Measurements from ENCODE around the gene FAT3.
A peak's percentile ranks its signal among the peaks of the same experiment; 100 is the strongest.

FAT3 gene

DNA sequence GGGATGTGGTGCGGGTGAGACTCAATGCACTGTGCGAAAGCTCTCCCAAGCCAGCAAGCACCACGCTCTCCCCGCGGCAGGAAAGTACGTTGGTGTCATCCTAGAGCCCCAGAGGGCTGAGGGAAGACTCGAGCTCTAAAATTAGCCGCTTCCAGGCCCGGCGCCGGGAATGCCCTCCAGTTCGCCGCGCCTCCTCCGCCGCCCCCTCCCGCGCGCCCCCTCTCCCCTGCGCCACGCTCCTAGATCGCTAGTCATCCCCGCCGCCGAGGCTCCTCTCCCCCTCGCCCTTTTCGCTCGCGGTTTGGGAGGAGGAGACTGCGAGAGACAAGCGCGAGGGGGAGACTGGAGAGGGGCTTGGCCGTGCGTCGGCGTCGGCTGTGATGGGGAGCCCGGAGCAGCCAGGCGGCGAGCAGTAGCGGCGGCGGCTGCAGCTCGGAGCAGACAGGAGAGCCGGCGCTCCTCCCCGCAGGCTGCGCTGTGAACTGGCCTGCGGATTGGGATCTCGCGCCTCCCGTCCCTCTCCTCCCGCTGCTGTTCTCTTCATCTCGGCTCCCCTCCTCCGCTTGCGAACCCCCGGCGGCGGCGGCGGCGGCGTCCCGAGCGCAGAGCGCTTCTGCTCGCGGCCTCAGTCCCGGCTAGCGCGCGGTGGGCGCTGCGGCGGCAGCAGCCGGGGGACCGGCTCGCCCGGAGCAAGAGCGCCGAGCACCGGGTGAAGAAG lies at the start of gene FAT3:
FAT3 (plus strand) TSS at position 412 of the 718 bp plus-strand sequence. CDS start 127,295 bp downstream, outside the sequence.
- DNase-seq (ENCODE audit: low read depth) = peak; percentile 28

DNA sequence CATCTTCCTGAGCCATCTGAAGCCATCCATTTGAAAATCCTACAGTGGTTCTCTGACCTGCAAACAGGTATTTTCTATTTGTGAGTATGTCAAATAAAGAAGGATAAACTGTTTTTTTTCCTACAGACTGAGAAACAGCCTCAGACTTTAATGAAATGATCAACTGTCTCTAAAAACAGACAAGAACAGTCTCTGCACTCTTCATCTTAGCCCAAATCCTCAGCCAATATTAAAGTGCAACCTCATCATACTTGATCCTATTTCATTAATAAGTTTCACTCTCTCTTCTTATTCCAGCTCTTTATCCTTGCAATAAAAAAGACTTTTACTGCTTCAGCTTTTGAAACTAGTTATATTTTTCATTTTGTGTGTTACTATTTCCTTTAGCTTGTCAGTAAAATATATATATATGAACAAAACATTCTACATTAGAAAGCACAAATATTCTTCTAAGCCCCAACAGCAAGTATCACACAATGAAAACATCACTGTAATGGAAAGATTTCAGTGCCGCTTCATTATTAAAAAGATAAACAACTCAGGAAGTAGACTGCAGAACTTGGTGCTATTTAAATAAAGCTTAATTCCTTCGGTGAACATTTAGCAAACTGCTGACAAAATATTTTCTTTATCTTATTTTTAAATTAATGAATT lies 45.5 kb upstream of the FAT3 start:
- no peak for DNase-seq (ENCODE audit: low read depth)

DNA sequence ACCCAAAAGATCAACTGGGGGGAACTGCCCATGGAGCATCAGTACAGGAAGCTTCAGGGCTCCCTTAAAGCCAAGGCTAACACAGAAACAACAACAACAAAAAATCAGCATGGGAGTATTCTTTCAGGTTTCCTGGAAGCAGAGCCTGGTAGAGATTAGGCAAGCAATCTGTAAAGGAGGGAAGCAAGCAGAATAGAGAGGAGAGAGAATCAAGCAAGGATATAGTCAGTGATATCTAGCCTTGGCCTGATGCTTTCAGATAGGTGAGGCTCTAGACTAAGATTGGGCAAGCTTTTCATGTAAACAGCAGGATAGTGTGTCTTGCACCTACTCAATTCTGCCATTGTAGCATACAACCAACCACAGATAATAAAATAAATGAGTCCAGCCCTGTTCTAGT lies 44.4 kb upstream of the FAT3 start:
- no peak for DNase-seq (ENCODE audit: low read depth)

DNA sequence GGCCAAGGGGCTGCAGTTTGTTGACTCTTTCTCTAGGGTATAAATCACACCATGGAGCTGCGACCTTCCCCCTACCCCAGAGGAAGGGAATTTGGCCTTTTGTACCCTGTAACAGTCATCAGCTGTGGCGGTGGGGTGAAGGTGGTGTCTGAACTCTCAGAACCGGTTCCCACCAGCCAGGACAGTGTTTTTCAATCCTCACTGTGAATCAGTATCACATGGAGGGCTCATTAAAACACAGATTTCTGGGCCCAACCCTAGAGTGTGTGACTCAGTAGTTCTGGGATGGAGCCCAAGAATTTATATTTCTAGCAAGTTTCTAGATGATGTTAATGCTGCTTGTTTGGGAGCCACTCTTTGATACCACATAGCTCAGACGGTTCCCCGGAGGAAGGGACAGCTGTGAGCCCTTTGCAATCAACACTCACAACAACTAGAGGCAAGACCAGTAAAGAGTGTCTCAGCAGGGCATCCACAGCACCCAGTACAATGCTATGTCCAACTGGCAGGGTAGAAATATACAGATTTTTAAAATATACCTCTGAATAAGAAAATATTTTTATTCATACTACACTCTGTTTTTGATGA lies 43.9 kb upstream of the FAT3 start:
- DNase-seq (ENCODE audit: low read depth) = peak; percentile 16

DNA sequence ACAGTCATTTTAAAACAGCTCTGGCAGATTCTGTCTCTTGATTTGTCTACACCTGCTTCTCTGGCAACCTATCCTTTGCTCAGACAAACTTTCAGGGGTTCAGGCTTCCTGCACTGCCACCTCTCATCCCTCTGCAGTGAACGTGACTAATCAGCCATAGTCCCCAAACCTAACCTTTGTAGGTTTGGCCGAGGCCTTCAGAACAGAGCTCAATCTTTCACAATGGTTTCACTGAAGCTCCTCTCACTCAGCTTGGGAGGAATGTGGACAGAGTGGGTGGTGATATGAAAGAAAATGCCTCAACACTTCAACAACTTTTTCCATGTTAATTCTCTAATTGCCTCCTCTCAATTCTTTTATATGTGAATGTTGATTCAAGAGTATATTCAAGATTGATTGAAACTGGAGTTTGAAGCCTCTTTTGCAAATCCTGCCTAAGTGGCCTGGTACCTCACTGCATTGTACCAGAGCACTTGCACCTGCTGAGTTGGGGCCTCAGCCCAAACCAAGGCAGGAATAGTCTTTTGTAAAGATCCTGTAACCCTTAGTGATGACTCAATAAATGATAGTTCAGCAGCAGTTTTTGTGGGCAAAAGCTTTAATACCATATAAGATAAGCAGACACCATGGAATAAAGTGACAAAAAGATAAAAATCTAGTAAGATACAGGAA lies 33.9 kb upstream of the FAT3 start:
- DNase-seq (ENCODE audit: low read depth) = no peak

DNA sequence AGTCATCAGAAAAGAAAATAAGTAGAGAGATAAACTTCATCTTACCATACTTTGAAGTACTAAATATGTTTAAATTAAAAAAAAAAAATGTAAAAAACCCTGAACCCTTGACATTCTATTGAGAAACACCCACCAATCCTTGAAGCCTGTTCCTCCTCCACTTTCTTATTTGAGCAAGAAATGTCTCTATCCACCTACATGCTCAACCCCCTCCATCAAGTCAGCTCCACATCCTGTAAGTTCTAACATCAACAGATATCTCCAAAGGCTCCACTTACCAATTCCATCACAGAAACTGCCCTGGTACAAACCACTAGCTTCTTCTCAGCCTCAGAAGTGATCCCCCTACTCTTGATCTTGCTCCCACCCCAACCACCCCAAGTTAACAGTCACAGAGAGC lies 32.5 kb upstream of the FAT3 start:
- no peak for DNase-seq (ENCODE audit: low read depth)

DNA sequence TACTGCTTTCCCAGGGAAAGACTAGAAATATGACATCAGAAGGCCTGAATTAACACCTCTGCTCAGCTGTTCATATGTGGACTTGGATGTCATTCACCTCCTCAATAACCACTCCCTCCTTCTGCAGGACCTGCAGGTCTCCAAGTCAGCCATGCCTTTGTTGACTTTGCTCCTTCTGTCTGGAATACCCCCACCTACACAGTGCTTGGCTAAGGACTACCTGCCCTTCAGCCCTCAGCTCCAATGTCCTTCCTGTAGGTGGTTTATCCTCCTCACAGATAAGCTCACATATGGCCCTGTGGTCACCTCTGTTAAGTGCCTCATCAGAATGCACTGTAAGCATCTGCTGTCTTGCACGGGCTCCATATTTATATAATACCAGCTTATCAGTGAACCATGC lies 26.4 kb upstream of the FAT3 start:
- no peak for DNase-seq (ENCODE audit: low read depth)

DNA sequence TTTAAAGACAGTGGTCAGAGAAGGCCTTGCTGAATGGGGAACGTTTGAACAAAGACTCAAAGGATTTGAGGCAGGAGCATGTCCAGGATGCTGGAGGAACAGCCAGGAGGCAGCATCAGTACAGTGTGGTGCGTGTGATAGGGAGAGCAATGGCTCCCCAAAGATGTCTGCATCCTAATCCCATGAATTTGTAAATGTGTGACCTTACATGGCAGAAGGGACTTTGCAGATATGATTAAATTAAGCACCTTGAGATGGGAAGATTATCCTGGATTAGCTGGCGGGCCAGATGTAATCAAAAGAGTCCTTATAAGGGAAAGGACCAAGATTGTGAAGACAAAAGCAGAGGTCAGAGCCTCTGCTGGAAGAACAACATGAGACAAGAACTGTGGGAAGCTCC lies 24.6 kb upstream of the FAT3 start:
- no peak for DNase-seq (ENCODE audit: low read depth)

DNA sequence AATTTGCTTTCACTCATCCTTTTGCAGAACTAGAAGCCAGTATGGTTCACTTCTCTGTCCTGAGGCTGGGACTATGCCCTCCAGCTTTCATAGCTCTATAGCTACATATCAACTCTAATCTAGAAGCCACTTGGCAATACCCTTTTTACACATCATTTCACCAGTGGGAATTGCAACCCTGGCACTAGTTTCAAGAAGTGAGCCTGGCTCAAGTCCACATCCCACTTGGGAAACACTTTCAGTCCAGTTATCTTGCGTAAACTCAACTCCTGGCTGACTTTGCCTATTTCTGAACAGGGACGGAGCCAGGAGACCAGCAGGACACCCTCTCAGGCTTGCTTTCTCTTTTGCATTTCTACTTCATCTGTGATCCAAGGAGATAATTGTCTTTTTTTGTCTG lies 19.9 kb upstream of the FAT3 start:
- DNase-seq (ENCODE audit: low read depth) = no peak

DNA sequence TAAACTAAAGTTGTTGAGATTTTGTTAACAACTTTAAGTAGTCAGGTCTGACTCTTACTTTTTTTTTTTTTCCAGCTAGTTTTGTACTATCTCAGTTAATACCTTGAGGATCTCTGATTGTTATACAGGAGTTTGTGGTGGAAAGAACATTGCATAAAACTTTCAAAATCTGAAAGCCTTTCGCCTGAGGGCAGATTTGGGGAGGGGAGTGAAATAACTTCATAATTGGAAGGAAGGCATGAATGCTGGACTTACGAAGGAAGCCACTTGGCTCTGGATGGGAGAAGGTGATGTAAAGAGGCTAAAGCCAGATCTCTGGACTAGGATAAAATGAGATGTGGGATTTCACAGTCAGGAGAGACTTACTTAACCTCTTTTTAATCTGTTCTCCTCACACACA lies 18.2 kb upstream of the FAT3 start:
- DNase-seq (ENCODE audit: low read depth) = no peak

DNA sequence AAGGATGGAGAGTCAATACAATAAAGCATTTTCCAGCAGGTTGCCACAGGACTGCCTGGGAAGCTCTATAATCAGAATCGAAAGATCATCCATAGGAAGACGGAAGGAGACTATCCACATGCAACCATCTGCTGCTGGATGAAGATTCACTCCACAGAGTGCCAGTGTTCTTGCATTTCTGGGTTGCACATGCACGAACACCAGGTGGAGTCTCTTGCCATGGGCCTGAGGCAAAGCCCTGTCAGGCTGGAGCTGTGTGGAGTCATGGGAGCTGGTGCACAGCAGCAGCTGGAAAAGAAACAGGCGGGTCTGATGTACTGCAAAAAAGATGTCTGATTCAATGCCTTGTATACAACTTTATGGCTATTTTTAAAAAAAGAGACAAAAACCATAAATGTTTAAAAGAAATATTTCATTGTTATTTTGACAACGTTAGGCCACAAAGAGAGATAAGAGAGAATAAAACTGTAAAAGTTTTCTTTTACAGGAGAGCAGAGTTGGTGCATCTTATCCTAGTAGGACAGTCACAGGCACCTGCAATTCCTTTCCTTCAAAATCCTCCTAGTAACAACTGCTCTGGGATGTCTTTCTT lies 12.9 kb upstream of the FAT3 start:
- peak; percentile 2 for DNase-seq (ENCODE audit: low read depth)

DNA sequence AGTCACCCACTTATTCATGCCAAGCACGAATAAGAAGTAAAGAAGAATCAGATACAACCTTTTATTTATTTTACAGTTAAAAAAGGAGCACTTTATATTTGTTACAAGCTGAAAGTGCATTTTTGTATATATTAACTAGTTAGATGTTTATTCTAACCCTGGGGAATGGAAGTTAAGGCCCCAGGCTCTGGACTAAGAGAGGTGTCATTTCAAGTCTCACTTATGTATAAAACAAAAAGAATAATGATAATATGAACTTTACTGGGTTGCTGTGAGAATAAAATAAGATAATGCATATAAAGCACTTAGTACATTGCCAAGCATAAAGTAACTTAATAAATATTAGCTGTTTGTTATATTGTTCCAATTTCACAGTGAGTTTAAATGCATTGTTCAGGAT lies 12.1 kb upstream of the FAT3 start:
- no peak for DNase-seq (ENCODE audit: low read depth)

DNA sequence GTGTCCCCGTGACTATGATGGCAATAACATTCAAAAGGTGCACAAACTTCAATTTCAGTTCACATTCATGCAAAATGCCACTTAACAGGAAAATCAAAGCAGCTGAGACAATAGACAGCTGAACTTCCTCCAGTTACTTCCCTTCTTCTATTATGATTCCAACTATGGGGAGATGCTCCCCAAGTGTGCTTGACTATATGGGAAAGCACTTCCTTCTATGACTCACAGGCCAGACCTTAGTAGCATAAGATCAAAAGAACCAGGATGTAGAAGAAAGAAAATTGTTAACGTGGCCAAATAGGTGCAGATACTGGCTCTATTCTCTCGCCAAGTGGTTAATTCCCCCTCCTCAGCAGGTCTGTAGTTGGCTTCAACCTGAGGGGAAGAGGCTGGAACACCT lies 7.8 kb upstream of the FAT3 start:
- no peak for DNase-seq (ENCODE audit: low read depth)

DNA sequence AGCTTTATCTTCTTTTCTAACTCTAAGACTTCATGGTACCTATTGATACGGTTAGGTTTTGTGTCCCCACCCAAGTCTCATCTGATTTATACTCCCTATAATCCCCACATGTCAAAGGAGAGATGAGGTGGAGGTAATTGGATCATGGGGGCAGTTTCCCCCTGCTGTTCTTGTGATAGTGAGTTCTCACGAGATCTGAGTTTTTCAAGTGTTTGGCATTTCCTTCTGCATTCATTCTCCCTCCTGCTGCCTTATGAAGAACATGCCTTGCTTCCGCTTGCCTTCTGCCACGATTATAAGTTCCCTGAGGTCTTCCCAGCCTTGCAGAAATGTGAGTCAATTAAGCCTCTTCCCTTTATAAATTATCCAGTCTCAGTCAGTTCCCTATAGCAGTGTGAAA lies 5.1 kb upstream of the FAT3 start:
- no peak for DNase-seq (ENCODE audit: low read depth)

DNA sequence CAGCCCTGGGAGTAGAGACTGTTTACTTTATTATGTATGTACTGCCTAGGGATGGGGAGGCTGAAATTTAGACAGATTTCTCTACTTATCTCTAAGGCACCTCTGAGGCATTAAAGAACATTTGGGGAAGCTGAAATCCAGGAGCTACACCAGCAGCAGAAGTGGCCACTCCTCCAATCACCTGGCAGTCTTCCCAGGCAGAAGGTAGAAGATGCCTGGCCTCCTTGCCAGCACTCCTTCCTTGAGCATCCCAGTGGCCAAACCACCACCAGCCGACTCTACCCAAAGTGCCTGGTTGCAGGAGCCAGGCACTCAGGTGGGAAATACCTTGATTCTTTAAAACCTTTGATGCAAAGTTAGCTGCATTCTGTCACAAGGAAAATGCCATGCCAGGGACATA lies 1.9 kb upstream of the FAT3 start:
- DNase-seq (ENCODE audit: low read depth) = no peak

DNA sequence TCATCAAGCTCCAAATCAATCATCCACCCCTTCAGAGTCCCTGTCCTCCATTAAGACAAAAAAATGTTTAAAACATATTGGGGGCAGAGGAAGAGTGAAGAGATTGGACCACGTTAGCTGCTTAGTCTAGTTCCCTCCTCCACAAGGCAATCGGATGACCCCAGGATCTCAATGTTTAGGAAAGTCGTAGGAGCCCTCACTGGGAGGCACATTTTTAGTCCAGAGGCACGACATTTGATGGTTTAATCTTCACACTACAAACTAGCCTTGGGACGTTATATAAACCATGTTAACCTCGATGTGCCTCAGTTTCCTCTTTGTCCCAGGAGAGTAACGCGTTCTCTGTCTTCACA lies 588 bp upstream of the FAT3 start:
- DNase-seq (ENCODE audit: low read depth) = no peak

DNA sequence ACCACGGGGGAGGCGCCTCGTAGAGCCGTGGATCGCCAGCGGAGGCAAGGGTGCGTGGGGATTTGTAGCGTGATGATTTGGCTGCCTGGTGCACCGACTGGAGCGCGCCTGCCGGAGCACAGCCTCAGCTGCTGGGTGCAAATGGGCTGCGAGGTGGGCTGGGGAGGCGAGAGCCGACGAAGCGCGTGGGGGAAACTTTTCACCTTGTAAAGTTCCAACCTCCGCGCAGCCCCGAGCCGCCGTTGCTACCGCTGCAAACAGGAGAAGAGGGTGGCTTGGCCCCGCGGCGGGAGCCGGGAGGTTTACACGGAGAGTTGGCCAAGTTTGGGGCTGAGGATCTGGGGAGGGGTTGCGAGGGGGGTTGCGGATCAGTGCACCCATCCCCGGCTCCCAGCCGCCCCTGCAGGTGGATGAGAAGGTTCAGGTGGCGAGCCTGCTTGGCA lies 528 bp downstream of the FAT3 start:
- no peak for DNase-seq (ENCODE audit: low read depth)

DNA sequence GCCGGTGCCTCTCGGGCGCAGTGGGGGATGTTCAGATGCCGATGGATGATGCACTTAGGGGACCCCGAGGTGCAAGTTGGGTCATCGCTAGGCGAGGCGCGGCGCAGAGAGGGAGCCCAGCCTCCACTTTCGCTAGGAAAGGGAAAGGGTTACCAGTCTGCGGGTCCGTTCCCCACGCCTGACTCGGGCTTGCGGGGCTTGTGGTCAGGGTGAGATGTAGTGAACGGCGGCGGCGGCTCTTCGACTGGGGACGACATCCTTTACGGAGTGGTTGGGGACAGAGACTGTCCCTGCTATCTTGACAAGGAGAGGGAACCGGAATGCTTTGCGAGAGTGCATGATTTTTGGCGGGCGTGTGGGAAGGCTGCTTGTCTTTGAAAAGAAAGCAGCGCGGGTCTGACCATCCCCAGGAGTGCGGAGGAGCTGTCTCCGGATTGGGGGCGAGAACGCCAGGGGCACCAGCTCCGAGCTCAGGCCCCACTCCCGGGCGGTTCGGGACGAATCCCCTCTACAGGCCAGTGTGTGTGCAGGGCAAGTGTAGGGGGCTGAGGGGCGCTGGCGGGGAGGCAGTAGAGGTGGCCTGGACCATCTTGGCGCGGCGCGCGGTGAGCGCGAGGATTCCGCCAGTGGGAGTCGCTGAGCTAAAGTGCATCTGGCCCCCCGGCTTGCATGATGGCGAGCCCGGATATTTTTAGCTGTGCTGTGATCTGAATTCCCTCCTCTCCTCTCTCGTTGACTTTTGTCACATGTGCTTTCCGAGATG lies 1.1 kb downstream of the FAT3 start:
- peak; percentile 3 for DNase-seq (ENCODE audit: low read depth)

DNA sequence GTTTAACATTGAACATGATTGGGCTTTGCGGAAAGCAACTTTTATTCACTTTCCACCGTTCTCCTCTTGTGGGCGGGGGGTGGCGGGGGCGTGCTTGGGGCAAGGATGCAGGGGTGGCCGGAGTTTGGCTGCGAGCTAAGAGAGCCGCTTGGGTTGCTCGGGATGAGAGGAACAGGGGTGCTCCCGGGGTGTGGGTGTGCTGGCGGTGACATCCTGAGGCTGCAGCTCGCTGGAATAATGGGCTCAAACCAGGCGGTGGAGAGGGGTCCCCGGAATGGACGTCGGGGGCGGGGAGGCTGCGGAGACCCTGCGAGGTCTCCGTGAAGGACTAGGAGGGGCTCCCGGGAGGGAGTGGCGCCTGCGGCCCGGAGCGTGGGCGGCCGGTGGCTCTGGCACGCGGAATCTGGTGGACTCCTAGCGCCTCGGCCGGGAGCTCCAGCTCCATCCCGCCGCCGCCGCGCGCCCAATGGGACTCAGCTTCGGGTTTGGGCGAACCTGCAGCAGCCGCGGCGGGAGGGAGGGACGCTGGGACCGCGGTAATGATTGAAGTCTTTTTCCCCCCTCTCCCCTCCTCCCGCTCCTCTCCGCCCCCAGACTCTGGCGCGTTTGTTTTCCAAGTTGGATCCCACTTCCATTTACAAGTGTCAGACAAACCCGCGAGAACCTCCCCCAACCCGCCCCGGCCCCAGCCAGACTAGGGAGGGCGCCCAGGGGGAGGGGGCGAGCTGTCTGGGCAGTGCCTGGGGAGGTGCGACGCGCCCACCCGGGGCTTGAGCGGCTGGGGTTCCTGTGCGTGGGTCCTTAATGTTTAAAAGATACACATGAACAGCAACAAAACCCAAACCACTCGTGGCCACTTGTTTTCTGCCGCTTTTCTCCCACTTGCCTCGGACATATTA lies 2.0 kb downstream of the FAT3 start:
- no peak for DNase-seq (ENCODE audit: low read depth)

DNA sequence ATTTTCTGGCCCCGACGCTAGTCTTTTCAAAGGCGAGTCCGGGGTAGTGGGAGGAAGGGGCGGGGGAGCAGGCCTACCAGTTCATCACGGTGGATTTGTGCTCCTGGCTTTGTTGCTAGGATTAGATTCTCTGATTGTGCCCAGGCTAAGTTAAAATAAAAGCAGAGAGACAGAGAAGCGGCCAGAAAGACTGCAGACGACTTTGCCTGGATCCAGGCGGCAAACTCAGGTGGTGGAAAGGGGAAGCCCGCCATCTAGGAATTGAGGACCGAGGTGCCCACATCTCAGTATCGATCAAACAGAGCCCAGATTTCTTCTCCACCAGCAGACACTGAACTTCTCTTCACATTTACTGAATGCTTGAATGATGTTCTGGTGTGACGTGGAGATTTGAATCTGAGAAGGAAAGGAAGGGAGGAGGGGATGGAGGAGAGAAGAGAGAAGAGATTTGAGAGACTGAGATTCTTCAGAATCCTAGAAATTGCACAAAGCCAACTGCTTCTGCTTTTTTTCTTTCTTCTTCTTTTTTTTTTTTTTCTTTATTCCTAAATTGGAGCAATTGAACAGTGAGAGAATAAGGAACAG lies 2.7 kb downstream of the FAT3 start:
- no peak for DNase-seq (ENCODE audit: low read depth)

Data from iris pigment epithelial cell (primary cell).